HK-2 (cell line): Measurements from ENCODE around the gene EFEMP2.

Experiments used
- DNase-seq: peaks from one replicate; pipeline ENCODE4 v3.0.0-alpha.2; 2018; ENCODE audit not compliant: unreplicated experiment

EFEMP2 gene

GRCh38 chr11:65866509-65867283, 5.9 kb downstream of the EFEMP2 start:
- DNase-seq: no peak

- DNase-seq: no peak
These were observed 6.9 kb downstream of the EFEMP2 start for GRCh38 chr11:65865550-65866172.

- no peak for DNase-seq
These were observed 7.7 kb downstream of the EFEMP2 start for GRCh38 chr11:65864706-65865471.

GRCh38 chr11:65863889-65864705, 8.5 kb downstream of the EFEMP2 start:
- no peak for DNase-seq

GRCh38 chr11:65862941-65863888, 9.4 kb downstream of the EFEMP2 start:
- DNase-seq: no peak

GRCh38 chr11:65862191-65862735, 10.3 kb downstream of the EFEMP2 start:
- no peak for DNase-seq

- DNase-seq: no peak
These were observed 10.9 kb downstream of the EFEMP2 start for GRCh38 chr11:65861533-65862183.

- no peak for DNase-seq
These were observed 11.5 kb downstream of the EFEMP2 start for GRCh38 chr11:65861165-65861505.

- DNase-seq: peak; percentile 96
These were observed 12.1 kb downstream of the EFEMP2 start, which contains the start of gene MUS81 for GRCh38 chr11:65860278-65861164. Gene MUS81 (plus strand): TSS chr11:65860433. CDS start chr11:65860754, 321 bp downstream.

GRCh38 chr11:65859812-65860277, 12.8 kb downstream of the EFEMP2 start:
- no peak for DNase-seq

GRCh38 chr11:65859095-65859811, 13.3 kb downstream of the EFEMP2 start:
- peak; percentile 95 for DNase-seq

GRCh38 chr11:65858681-65859087, 13.9 kb downstream of the EFEMP2 start:
- DNase-seq: no peak

- peak; percentile 93 for DNase-seq
These were observed 14.5 kb downstream of the EFEMP2 start, which contains the start of gene CFL1 for GRCh38 chr11:65857853-65858680. Gene CFL1 (minus strand): TSS chr11:65858180. CDS start chr11:65858099, 81 bp downstream.

- no peak for DNase-seq
These were observed 15.1 kb downstream of the EFEMP2 start for GRCh38 chr11:65857500-65857852.

GRCh38 chr11:65856689-65857499, 15.7 kb downstream of the EFEMP2 start:
- DNase-seq: peak; percentile 54

GRCh38 chr11:65855927-65856363, 16.7 kb downstream of the EFEMP2 start:
- DNase-seq: no peak
